OCI-LY1 (cell line): Measurements from ENCODE around the gene IL17RD.

Source experiments
- H2AFZ ChIP-seq: fragments of 200-600 bp; sonication (generic), shearing (Covaris generic); 2 replicates; pipeline ENCODE4 v1.6.0; 2014; ENCODE audit warnings: antibody characterized with exemption, mild to moderate bottlenecking, low read length
- H3F3A ChIP-seq: fragments of 200-600 bp; sonication (generic), shearing (Covaris generic); 2 replicates; pipeline ENCODE4 v1.6.0; 2014; ENCODE audit warnings: mild to moderate bottlenecking, antibody characterized with exemption, low read length, moderate library complexity; ENCODE audit not compliant: insufficient read depth
- H3K27ac ChIP-seq: fragments of 200-600 bp; sonication (generic); 2 replicates; pipeline ENCODE4 v1.5.1; 2014; ENCODE audit warnings: low read length, mixed run types, mild to moderate bottlenecking, low read depth; ENCODE audit not compliant: poor library complexity, severe bottlenecking
- H3K27me3 ChIP-seq: fragments of 200-600 bp; sonication (generic); 2 replicates; pipeline ENCODE4 v1.6.0; 2014; ENCODE audit warnings: antibody characterized with exemption, mild to moderate bottlenecking, low read length, moderate library complexity; ENCODE audit not compliant: insufficient read depth
- H3K36me3 ChIP-seq: fragments of 200-600 bp; sonication (generic); 2 replicates; pipeline ENCODE4 v1.6.1; 2014; ENCODE audit warnings: mild to moderate bottlenecking, antibody characterized with exemption, low read length, moderate library complexity, mixed read lengths; ENCODE audit not compliant: insufficient read depth
- H3K4me1 ChIP-seq: fragments of 200-600 bp; sonication (generic); 2 replicates; pipeline ENCODE4 v1.5.1; 2014; ENCODE audit warnings: mild to moderate bottlenecking, low read length, moderate library complexity; ENCODE audit not compliant: insufficient read depth, severe bottlenecking
- H3K4me2 ChIP-seq: fragments of 200-600 bp; sonication (generic), shearing (Covaris generic); 2 replicates; pipeline ENCODE4 v1.6.1; 2014; ENCODE audit warnings: low read length
- H3K4me3 ChIP-seq: fragments of 200-600 bp; sonication (generic); 2 replicates; pipeline ENCODE4 v1.5.1; 2014; ENCODE audit warnings: low read length, low read depth, mild to moderate bottlenecking, mixed read lengths; ENCODE audit not compliant: poor library complexity, severe bottlenecking
- H3K79me2 ChIP-seq: fragments of 200-600 bp; shearing (Covaris generic); 2 replicates; pipeline ENCODE4 v1.6.1; 2016; ENCODE audit warnings: mixed run types, low read length, mixed read lengths; ENCODE audit not compliant: insufficient read depth
- H3K9ac ChIP-seq: fragments of 200-600 bp; sonication (generic), shearing (Covaris generic); 2 replicates; pipeline ENCODE4 v1.6.1; 2014; ENCODE audit warnings: mild to moderate bottlenecking, low read length, mixed read lengths
- H3K9me2 ChIP-seq: fragments of 200-600 bp; sonication (generic), shearing (Covaris generic); 2 replicates; pipeline ENCODE4 v1.6.1; 2014; ENCODE audit warnings: low read depth, mild to moderate bottlenecking, low read length, mixed read lengths
- H3K9me3 ChIP-seq: fragments of 200-600 bp; shearing (Covaris generic); 2 replicates; pipeline ENCODE4 v1.6.1; 2014; ENCODE audit warnings: low read length, mixed read lengths
- H4K20me1 ChIP-seq: fragments of 200-600 bp; sonication (generic), shearing (Covaris generic); 2 replicates; pipeline ENCODE4 v1.6.0; 2016; ENCODE audit warnings: mild to moderate bottlenecking, low read length; ENCODE audit not compliant: insufficient read depth
- EZH2 ChIP-seq: fragments of 200-600 bp; sonication (generic), shearing (Covaris generic); IDR thresholded peaks from 2 replicates; pipeline ENCODE4 v1.8.0; 2017; ENCODE audit warnings: borderline replicate concordance, mixed run types, mild to moderate bottlenecking, antibody characterized with exemption, low read length, moderate library complexity, mixed read lengths
- TF ChIP-seq, protein P1 (sequence below): fragments of 200-600 bp; sonication (generic), shearing (Covaris generic); IDR thresholded peaks from 2 replicates; pipeline ENCODE4 v1.5.1; 2017; ENCODE audit warnings: mild to moderate bottlenecking, antibody characterized with exemption, low read length, moderate library complexity, mixed read lengths

The IL17RD gene

GRCh38 chr3:57142411-57142723, 22.8 kb downstream of the IL17RD start:
- no peak for TF ChIP-seq EZH2
- TF ChIP-seq, protein P1, sequence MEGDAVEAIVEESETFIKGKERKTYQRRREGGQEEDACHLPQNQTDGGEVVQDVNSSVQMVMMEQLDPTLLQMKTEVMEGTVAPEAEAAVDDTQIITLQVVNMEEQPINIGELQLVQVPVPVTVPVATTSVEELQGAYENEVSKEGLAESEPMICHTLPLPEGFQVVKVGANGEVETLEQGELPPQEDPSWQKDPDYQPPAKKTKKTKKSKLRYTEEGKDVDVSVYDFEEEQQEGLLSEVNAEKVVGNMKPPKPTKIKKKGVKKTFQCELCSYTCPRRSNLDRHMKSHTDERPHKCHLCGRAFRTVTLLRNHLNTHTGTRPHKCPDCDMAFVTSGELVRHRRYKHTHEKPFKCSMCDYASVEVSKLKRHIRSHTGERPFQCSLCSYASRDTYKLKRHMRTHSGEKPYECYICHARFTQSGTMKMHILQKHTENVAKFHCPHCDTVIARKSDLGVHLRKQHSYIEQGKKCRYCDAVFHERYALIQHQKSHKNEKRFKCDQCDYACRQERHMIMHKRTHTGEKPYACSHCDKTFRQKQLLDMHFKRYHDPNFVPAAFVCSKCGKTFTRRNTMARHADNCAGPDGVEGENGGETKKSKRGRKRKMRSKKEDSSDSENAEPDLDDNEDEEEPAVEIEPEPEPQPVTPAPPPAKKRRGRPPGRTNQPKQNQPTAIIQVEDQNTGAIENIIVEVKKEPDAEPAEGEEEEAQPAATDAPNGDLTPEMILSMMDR, result no peak
- H3K4me3 ChIP-seq, result no peak overlapping the region
- H3K9me2 ChIP-seq, result no peaks in the 10 kb centered on the region
- no peaks in the 10 kb centered on the region for H3F3A ChIP-seq
- no peak overlapping the region for H3K4me2 ChIP-seq
- no peaks in the 10 kb centered on the region for H3K9me3 ChIP-seq
- no peak overlapping the region for H3K27ac ChIP-seq
- H3K27me3 ChIP-seq, result 0 out of 2 replicates have a peak, but pooled peaks cover 3% of the 10 kb centered on the region
- no peaks in the 10 kb centered on the region for H3K4me1 ChIP-seq
- no peaks in the 10 kb centered on the region for H3K79me2 ChIP-seq
- H3K9ac ChIP-seq, result no peak overlapping the region
- H2AFZ ChIP-seq, result no peak overlapping the region
- no peaks in the 10 kb centered on the region for H4K20me1 ChIP-seq
- H3K36me3 ChIP-seq, result no peaks in the 10 kb centered on the region

- Histone ChIP-seq H3F3A (no peaks in the 10 kb centered on the region), H4K20me1 (no peaks in the 10 kb centered on the region), H3K9me2 (no peaks in the 10 kb centered on the region), H3K27me3 (0 out of 2 replicates have a peak, but pooled peaks cover 3% of the 10 kb centered on the region), H3K9ac (no peak overlapping the region), H3K36me3 (no peaks in the 10 kb centered on the region), H3K4me3 (no peak overlapping the region), H3K4me2 (no peak overlapping the region), H2AFZ (no peak overlapping the region), H3K9me3 (no peaks in the 10 kb centered on the region), H3K4me1 (no peaks in the 10 kb centered on the region), H3K27ac (no peak overlapping the region), H3K79me2 (no peaks in the 10 kb centered on the region)
- TF ChIP-seq EZH2, result no peak
- TF ChIP-seq, protein P1, result no peak
Measured at GRCh38 chr3:57141719-57142410, 23.3 kb downstream of the IL17RD start.

GRCh38 chr3:57140894-57141293, 24.3 kb downstream of the IL17RD start:
- 0 out of 2 replicates have a peak, but pooled peaks cover 3% of the 10 kb centered on the region for H3K27me3 ChIP-seq
- H3K9me3 ChIP-seq, result no peaks in the 10 kb centered on the region
- H2AFZ ChIP-seq, result no peak overlapping the region
- no peaks in the 10 kb centered on the region for H3K9me2 ChIP-seq
- H3F3A ChIP-seq, result no peaks in the 10 kb centered on the region
- H3K27ac ChIP-seq, result no peak overlapping the region
- TF ChIP-seq, protein P1, result no peak
- TF ChIP-seq EZH2, result no peak
- no peaks in the 10 kb centered on the region for H3K79me2 ChIP-seq
- H3K36me3 ChIP-seq, result no peaks in the 10 kb centered on the region
- no peak overlapping the region for H3K4me2 ChIP-seq
- no peaks in the 10 kb centered on the region for H4K20me1 ChIP-seq
- no peaks in the 10 kb centered on the region for H3K4me1 ChIP-seq
- H3K9ac ChIP-seq, result no peak overlapping the region
- no peak overlapping the region for H3K4me3 ChIP-seq
